H1 (cell line): ENCODE data around the gene SLC35G2. TPM values are rescaled to one million over a fixed set of nuclear protein-coding genes. Genes with fewer than 3 reads are reported as not detected.

Experiments
- CTCF ChIA-PET: fragments of 300-600 bp; sonication (Branson Sonifier 250); formaldehyde crosslinking; loops from one replicate; lab custom pipeline; 2021; ENCODE audit not compliant: partially characterized antibody; lab: Charles Lee
- POLR2A ChIA-PET: fragments of 300-600 bp; sonication (Branson Sonifier 250); formaldehyde crosslinking; loops from one replicate; lab custom pipeline; 2021; ENCODE audit warnings: inconsistent platforms; ENCODE audit not compliant: partially characterized antibody; lab: Charles Lee
- DNase-seq, 2 experiments: peaks; one replicate each; pipeline versions ENCODE4 v3.0.0 to v3.0.0-alpha.2; 2010 to 2022; ENCODE audit warnings: low spot score in 2 of 2, low read depth in 1 of 2, mixed read lengths in 1 of 2
- FAIRE-seq: peaks from 2 replicates; lab custom pipeline; 2011; peaks lifted over from hg19 to GRCh38; lab: Jason Lieb, UNC
- H2AFZ ChIP-seq: 2 replicates; pipeline ENCODE4 v1.8.1; 2012; ENCODE audit warnings: low read length, inconsistent platforms
- H2AK5ac ChIP-seq: 2 replicates; pipeline ENCODE4 v1.6.1; 2013; ENCODE audit warnings: low read depth, low read length
- H2BK120ac ChIP-seq: replicated peaks from 2 replicates; pipeline ENCODE3; 2013; ENCODE audit warnings: low read depth, low read length, inconsistent platforms
- H2BK12ac ChIP-seq: 2 replicates; pipeline ENCODE4 v1.6.1; 2013; ENCODE audit warnings: low read depth, low read length
- H2BK15ac ChIP-seq: 2 replicates; pipeline ENCODE4 v1.6.1; 2013; ENCODE audit warnings: low read length
- H2BK20ac ChIP-seq: 2 replicates; pipeline ENCODE4 v1.6.1; 2013; ENCODE audit warnings: low read length
- H2BK5ac ChIP-seq: 2 replicates; pipeline ENCODE4 v1.6.1; 2013; ENCODE audit warnings: low read depth, low read length
- H3K14ac ChIP-seq: 2 replicates; pipeline ENCODE4 v1.6.1; 2013; ENCODE audit warnings: inconsistent platforms; ENCODE audit not compliant: insufficient read length
- H3K18ac ChIP-seq: 2 replicates; pipeline ENCODE4 v1.6.1; 2013; ENCODE audit warnings: low read length; ENCODE audit errors: extremely low read depth
- H3K23ac ChIP-seq: 2 replicates; pipeline ENCODE4 v1.6.1; 2013; ENCODE audit warnings: inconsistent platforms; ENCODE audit not compliant: insufficient read length
- H3K23me2 ChIP-seq: 2 replicates; pipeline ENCODE4 v1.6.1; 2013; ENCODE audit warnings: low read depth, low read length
- H3K27ac ChIP-seq: 2 replicates; pipeline ENCODE4 v1.6.1; 2011; ENCODE audit warnings: low read depth, low read length, inconsistent platforms
- H3K27me3 ChIP-seq, 4 experiments: replicated peaks in 1 of 4; 1 replicate in 1 of 4; 2 replicates in 3 of 4; pipeline versions ENCODE4 v1.6.1 to v1.8.1; 2011 to 2013; ENCODE audit warnings: low read length in 3 of 4, mild to moderate bottlenecking in 3 of 4, inconsistent platforms in 2 of 4, mixed read lengths in 2 of 4, moderate library complexity in 1 of 4; ENCODE audit not compliant: control insufficient read depth in 3 of 4, insufficient read depth in 3 of 4; ENCODE audit errors: extremely low read depth in 1 of 4
- H3K36me3 ChIP-seq, 4 experiments: 2 replicates each; pipeline versions ENCODE4 v1.6.1 to v1.8.1; 2011 to 2013; ENCODE audit warnings: mild to moderate bottlenecking in 4 of 4, low read length in 3 of 4, moderate library complexity in 2 of 4, control low read depth in 1 of 4, inconsistent platforms in 1 of 4; ENCODE audit not compliant: insufficient read depth in 4 of 4, control insufficient read depth in 2 of 4
- H3K4ac ChIP-seq: replicated peaks from 2 replicates; pipeline ENCODE3; 2013; ENCODE audit warnings: low read length, low read depth, mixed read lengths, inconsistent platforms; ENCODE audit not compliant: insufficient read length
- H3K4me1 ChIP-seq, 4 experiments: replicated peaks in 1 of 4; 1 replicate in 1 of 4; 2 replicates in 3 of 4; pipeline versions ENCODE4 v1.6.1 to v1.8.1; 2011 to 2013; ENCODE audit warnings: low read length in 3 of 4, inconsistent platforms in 2 of 4, mixed read lengths in 1 of 4; ENCODE audit not compliant: insufficient read depth in 4 of 4, control insufficient read depth in 3 of 4
- H3K4me2 ChIP-seq, 2 experiments: 2 replicates each; pipeline versions ENCODE4 v1.6.1 to v1.8.1; 2011 to 2013; ENCODE audit warnings: low read depth in 2 of 2, low read length in 2 of 2, control low read depth in 1 of 2, inconsistent platforms in 1 of 2, mild to moderate bottlenecking in 1 of 2; ENCODE audit not compliant: insufficient read depth in 1 of 2
- H3K4me3 ChIP-seq, 4 experiments: fragments of 200-600, 300-600 bp in 1 of 4; sonication (generic), shearing (Covaris generic), sonication (Bioruptor Twin) in 1 of 4; 2 replicates each; pipeline versions ENCODE4 v1.5.1 to v1.8.1; 2011 to 2016; ENCODE audit warnings: low read length in 4 of 4, low read depth in 3 of 4, control low read depth in 2 of 4, inconsistent platforms in 2 of 4, mild to moderate bottlenecking in 2 of 4, mixed read lengths in 1 of 4, moderate library complexity in 1 of 4; ENCODE audit not compliant: insufficient read depth in 2 of 4; ENCODE audit errors: extremely low read depth in 1 of 4
- H3K56ac ChIP-seq: replicated peaks from 2 replicates; pipeline ENCODE3; 2013; ENCODE audit warnings: low read depth, mild to moderate bottlenecking, mixed read lengths, low read length, inconsistent platforms; ENCODE audit not compliant: insufficient read length
- H3K79me1 ChIP-seq: 2 replicates; pipeline ENCODE4 v1.6.1; 2013; ENCODE audit warnings: low read depth, low read length, control low read depth
- H3K79me2 ChIP-seq, 2 experiments: 2 replicates each; pipeline versions ENCODE4 v1.6.1 to v1.8.1; 2012 to 2013; ENCODE audit warnings: low read length in 2 of 2, mild to moderate bottlenecking in 2 of 2, inconsistent platforms in 1 of 2; ENCODE audit not compliant: insufficient read depth in 2 of 2, control insufficient read depth in 1 of 2
- H3K9ac ChIP-seq, 4 experiments: replicated peaks in 1 of 4; 1 replicate in 1 of 4; 2 replicates in 3 of 4; pipeline versions ENCODE4 v1.6.1 to v1.8.1; 2011 to 2013; ENCODE audit warnings: low read depth in 3 of 4, low read length in 3 of 4, control low read depth in 2 of 4, mild to moderate bottlenecking in 2 of 4, moderate library complexity in 2 of 4, inconsistent platforms in 1 of 4; ENCODE audit errors: extremely low read depth in 1 of 4
- H3K9me3 ChIP-seq, 2 experiments: 2 replicates each; pipeline versions ENCODE4 v1.6.1 to v1.8.1; 2012 to 2013; ENCODE audit warnings: mild to moderate bottlenecking in 2 of 2, moderate library complexity in 2 of 2, control low read depth in 1 of 2, inconsistent platforms in 1 of 2, low read depth in 1 of 2, low read length in 1 of 2, mixed read lengths in 1 of 2; ENCODE audit not compliant: insufficient read depth in 2 of 2
- H4K20me1 ChIP-seq, 2 experiments: replicated peaks in 1 of 2; 2 replicates each; pipeline versions ENCODE3 to v1.8.1; 2011 to 2013; ENCODE audit warnings: inconsistent platforms in 2 of 2, low read length in 2 of 2, mild to moderate bottlenecking in 1 of 2; ENCODE audit not compliant: insufficient read depth in 2 of 2, control insufficient read depth in 1 of 2
- H4K5ac ChIP-seq: 2 replicates; pipeline ENCODE4 v1.6.1; 2013; ENCODE audit warnings: low read length, low read depth, mixed read lengths, inconsistent platforms; ENCODE audit not compliant: insufficient read length
- H4K8ac ChIP-seq: 2 replicates; pipeline ENCODE4 v1.8.0; 2013; ENCODE audit warnings: mild to moderate bottlenecking, moderate library complexity, low read length, inconsistent platforms; ENCODE audit not compliant: insufficient read depth; ENCODE audit errors: extremely low read depth
- H4K91ac ChIP-seq: replicated peaks from 2 replicates; pipeline ENCODE3; 2013; ENCODE audit warnings: low read length, mixed read lengths, inconsistent platforms; ENCODE audit not compliant: insufficient read length
- ASH2L ChIP-seq: fragments of 200-600, 300-600 bp; sonication (generic); IDR thresholded peaks from one replicate; pipeline ENCODE4 v1.7.1; 2017; ENCODE audit warnings: low read length
- BCL11A ChIP-seq, 2 experiments: IDR thresholded peaks; one replicate each; pipeline ENCODE4 v1.6.1; 2011; ENCODE audit warnings: low read depth in 2 of 2, low read length in 2 of 2, mild to moderate bottlenecking in 2 of 2
- CHD1 ChIP-seq: IDR thresholded peaks from 2 replicates; pipeline ENCODE4 v1.6.1; 2012; ENCODE audit warnings: low read depth, low read length, improper control_type of control experiment
- EZH2 ChIP-seq: fragments of 200-600 bp; sonication (generic); IDR thresholded peaks from 2 replicates; pipeline ENCODE4 v1.7.1; 2012; ENCODE audit warnings: low read depth, mild to moderate bottlenecking, moderate library complexity, low read length, inconsistent platforms; ENCODE audit not compliant: severe bottlenecking
- GABPA ChIP-seq: IDR thresholded peaks from 2 replicates; pipeline ENCODE4 v1.6.1; 2011; ENCODE audit warnings: mild to moderate bottlenecking, low read length, moderate library complexity, borderline replicate concordance; ENCODE audit not compliant: insufficient read depth
- JUND ChIP-seq: IDR thresholded peaks from 2 replicates; pipeline ENCODE4 v1.6.1; 2011; ENCODE audit warnings: mild to moderate bottlenecking, improper control_type of control experiment, low read length
- NRF1 ChIP-seq: IDR thresholded peaks from 2 replicates; pipeline ENCODE4 v1.6.1; 2011; ENCODE audit warnings: mild to moderate bottlenecking, low read depth, low read length, improper control_type of control experiment
- RBBP5 ChIP-seq: IDR thresholded peaks from 2 replicates; pipeline ENCODE4 v1.7.1; 2012; ENCODE audit warnings: low read depth, mild to moderate bottlenecking, inconsistent platforms, low read length, moderate library complexity, borderline replicate concordance
- TAF1 ChIP-seq: IDR thresholded peaks from 2 replicates; pipeline ENCODE4 v1.6.1; 2011; ENCODE audit warnings: mild to moderate bottlenecking, low read depth, low read length
- TAF7 ChIP-seq: optimal IDR thresholded peaks from 2 replicates; pipeline ENCODE3; 2011; ENCODE audit warnings: low read depth, mild to moderate bottlenecking, inconsistent platforms, low read length, moderate library complexity, borderline replicate concordance
- TEAD4 ChIP-seq: IDR thresholded peaks from 2 replicates; pipeline ENCODE4 v1.6.1; 2012; ENCODE audit warnings: low read depth, low read length, inconsistent platforms, mixed read lengths
- YY1 ChIP-seq: IDR thresholded peaks from 2 replicates; pipeline ENCODE4 v1.6.1; 2011; ENCODE audit warnings: low read depth, mild to moderate bottlenecking, low read length
- WGBS, 2 experiments: shearing (Covaris generic) in 1 of 2; methylation state at CpG; one replicate each; pipeline versions ENCODE4 v1.1.6 to v1.1.7; 2013 to 2015; ENCODE audit warnings: low lambda C conversion rate in 2 of 2, mixed read lengths in 2 of 2, inconsistent platforms in 1 of 2, low coverage in 1 of 2, missing lambda C conversion rate in 1 of 2; ENCODE audit not compliant: insufficient replicate concordance in 2 of 2, insufficient coverage in 1 of 2, insufficient read length in 1 of 2; ENCODE audit errors: extremely low coverage in 1 of 2, missing lambda C conversion rate in 1 of 2; 5-methylcytosine and 5-hydroxymethylcytosine counted together
- polyA plus RNA-seq, 7 experiments: library from polyadenylated mRNA; depleted of rRNA in 3 of 7; stranded (reverse) in 5 of 7; unstranded in 2 of 7; fragments of >200 nt in 5 of 7; fragments of 200-250 nt in 2 of 7; gene quantifications; 1 replicate in 5 of 7; 2 replicates in 1 of 7; 4 replicates in 1 of 7; pipeline versions ENCODE4 v1.2.1 to v1.2.3, GENCODE V29; 2011 to 2013; ENCODE audit warnings: missing spikeins in 2 of 7, mixed read lengths in 2 of 7
- total RNA-seq: library from RNA; stranded (reverse); fragmentation: NEBNext Ultra II Directional; extraction: Animal tissue kit (Norgen Biotek cat#: 25700); gene quantifications from 2 replicates; pipeline ENCODE4 v1.2.1, GENCODE V29; 2021
- TF ChIP-seq, protein P1 (sequence below): IDR thresholded peaks from 2 replicates; pipeline ENCODE4 v1.6.1; 2012; ENCODE audit warnings: inconsistent platforms
- TF ChIP-seq, protein P2 (sequence below): IDR thresholded peaks from 2 replicates; pipeline ENCODE4 v1.6.1; 2011; ENCODE audit warnings: low read depth, mild to moderate bottlenecking, low read length; ENCODE audit not compliant: insufficient read depth

Gene SLC35G2
- total and polyA plus RNA-seq, 2 of the 8 experiments (the other 6 are each of a cell fraction or from before 2014, with no cell fraction given): 5.2 to 6.4 TPM

DNA sequence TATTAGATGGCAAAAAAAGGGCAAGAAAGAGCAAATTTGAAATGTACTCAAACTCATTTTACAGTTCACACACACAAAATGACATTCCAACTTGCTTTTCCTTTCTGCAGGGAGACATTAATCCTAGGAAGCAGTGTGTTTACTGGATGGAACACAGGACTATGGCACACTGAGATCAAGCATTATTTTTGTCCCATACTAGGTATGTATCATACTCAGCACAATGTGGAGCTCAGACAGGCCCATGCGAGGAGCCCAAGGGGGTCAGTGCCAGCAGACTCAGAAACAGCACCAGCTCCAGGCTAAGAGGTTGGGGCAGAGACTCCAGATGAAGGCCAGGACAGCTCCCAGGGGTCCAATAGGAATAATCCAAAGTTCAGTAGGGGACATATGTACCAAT, 30.8 kb upstream of the SLC35G2 start:
- H3K4ac ChIP-seq: no peak overlapping the region
- no peaks in the 10 kb centered on the region for H3K79me1 ChIP-seq
- H4K8ac ChIP-seq: no peak overlapping the region
- 88% methylated on average over 1 of the region's 1 CpG; no CpG with 5 or more reads in 1 of the 2 experiments for WGBS, 2 experiments
- no peak overlapping the region for H2BK20ac ChIP-seq
- no peak overlapping the region for H2AFZ ChIP-seq
- CTCF ChIA-PET: interaction anchor here (1.2 to 1.5 kb wide), 2 partner anchors 36 to 81 kb away, joined by 3 read pairs; partner anchors contain the start of gene STAG1
- FAIRE-seq (no peak), DNase-seq (no peak)
- H3K4me2 ChIP-seq: no peak overlapping the region
- H3K56ac ChIP-seq: no peak overlapping the region
- H3K9me3 ChIP-seq: no peaks in the 10 kb centered on the region; a peak in 1 of 4 replicates
- H3K14ac ChIP-seq: no peak overlapping the region
- no peak overlapping the region for H2BK5ac ChIP-seq
- no peak overlapping the region for H4K5ac ChIP-seq
- no peaks in the 10 kb centered on the region for H3K27me3 ChIP-seq
- no peaks in the 10 kb centered on the region for H4K20me1 ChIP-seq
- H3K9ac ChIP-seq: no peak overlapping the region
- no peak overlapping the region for H3K27ac ChIP-seq
- no peak overlapping the region for H4K91ac ChIP-seq
- no peak overlapping the region for H2BK15ac ChIP-seq
- no peaks in the 10 kb centered on the region for H3K36me3 ChIP-seq
- no peak overlapping the region for H2AK5ac ChIP-seq
- H3K18ac ChIP-seq: no peak overlapping the region
- H3K23me2 ChIP-seq: no peaks in the 10 kb centered on the region; the same call in 1 of the 2 replicates
- H2BK120ac ChIP-seq: no peak overlapping the region
- peaks cover 0 to 6% (median 4%) of the 10 kb centered on the region in 4 experiments; a peak in 4 of 7 replicates for H3K4me1 ChIP-seq
- POLR2A ChIA-PET: no interaction called here
- H3K4me3 ChIP-seq: no peak overlapping the region
- no peaks in the 10 kb centered on the region for H3K79me2 ChIP-seq
- no peak overlapping the region for H2BK12ac ChIP-seq
- H3K23ac ChIP-seq: no peak overlapping the region
- TF ChIP-seq ASH2L (no peak), TAF7 (no peak), CHD1 (no peak), TEAD4 (no peak), RBBP5 (no peak), JUND (no peak), TAF1 (no peak), BCL11A (IDR thresholded peaks at IDR 0.05; ENCODE audit: low read depth in 2 of 2, low read length in 2 of 2) (no peak), GABPA (no peak), EZH2 (no peak), YY1 (no peak), NRF1 (no peak)
- TF ChIP-seq, protein P1, sequence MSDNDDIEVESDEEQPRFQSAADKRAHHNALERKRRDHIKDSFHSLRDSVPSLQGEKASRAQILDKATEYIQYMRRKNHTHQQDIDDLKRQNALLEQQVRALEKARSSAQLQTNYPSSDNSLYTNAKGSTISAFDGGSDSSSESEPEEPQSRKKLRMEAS: no peak
- TF ChIP-seq, protein P2, sequence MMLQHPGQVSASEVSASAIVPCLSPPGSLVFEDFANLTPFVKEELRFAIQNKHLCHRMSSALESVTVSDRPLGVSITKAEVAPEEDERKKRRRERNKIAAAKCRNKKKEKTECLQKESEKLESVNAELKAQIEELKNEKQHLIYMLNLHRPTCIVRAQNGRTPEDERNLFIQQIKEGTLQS: no peak
